Body of pancreas (tissue), 4 donors: ENCODE results near the gene NAA25.

Experiments used
- CTCF ChIP-seq, 7 experiments: fragments of 450-650 bp in 4 of 7; fragments of 200-600 bp in 3 of 7; sonication (generic) in 3 of 7; IDR thresholded peaks; one replicate each; pipeline ENCODE4 v1.5.1; 2016 to 2019; ENCODE audit warnings: antibody characterized with exemption in 7 of 7
- POLR2A ChIP-seq, 3 donors: fragments of 450-650 bp; IDR thresholded peaks; one replicate each; pipeline ENCODE4 v1.6.1; 2016; ENCODE audit warnings: antibody characterized with exemption in 3 of 3, mild to moderate bottlenecking in 2 of 3

- no peak for TF ChIP-seq CTCF (IDR thresholded peaks at IDR 0.05)
- TF ChIP-seq POLR2A (IDR thresholded peaks at IDR 0.05) = no peak
Measured at GRCh38 chr12:112096070-112096469, 12.5 kb downstream of the NAA25 start.
